Ascending aorta (tissue), 2 donors: ENCODE data around the gene ABCC1. TPM values are rescaled to one million over a fixed set of nuclear protein-coding genes. Genes with fewer than 3 reads are reported as not detected.
"Not testable (repeated sequence)": the region's sequence is repeated elsewhere in the genome, so short reads cannot be mapped to it uniquely, and the experiment has no call there.

Experiments
- DNase-seq, 2 donors: peaks; one replicate each; pipeline ENCODE4 v3.0.0-alpha.2; 2019; ENCODE audit warnings: low spot score in 2 of 2
- H3K27ac ChIP-seq, 2 donors: fragments of 200-600 bp; sonication (generic); one replicate each; pipeline ENCODE4 v1.5.1; 2016 to 2017; ENCODE audit warnings: mild to moderate bottlenecking in 1 of 2
- H3K27me3 ChIP-seq: fragments of 200-600 bp; sonication (generic); one replicate; pipeline ENCODE4 v1.5.1; 2017
- H3K36me3 ChIP-seq, 2 donors: fragments of 200-600 bp; sonication (generic); one replicate each; pipeline ENCODE4 v1.5.1; 2016
- H3K4me1 ChIP-seq, 2 donors: fragments of 200-600 bp; sonication (generic); one replicate each; pipeline ENCODE4 v1.5.1; 2016 to 2017; ENCODE audit warnings: mild to moderate bottlenecking in 1 of 2
- H3K4me3 ChIP-seq, 2 donors: fragments of 200-600 bp; sonication (generic); one replicate each; pipeline ENCODE4 v1.5.1; 2016 to 2017; ENCODE audit warnings: mild to moderate bottlenecking in 1 of 2
- H3K9me3 ChIP-seq, 2 donors: fragments of 200-600 bp; sonication (generic); one replicate each; pipeline ENCODE4 v1.5.1; 2016
- intact Hi-C: fragments of 100-400 bp; cut with DNase I; formaldehyde crosslinking; loops from one replicate; pipeline ENCODE4 v1.15.1; 2023
- total RNA-seq: library from RNA; depleted of rRNA; stranded (reverse); fragments of >200 nt; gene quantifications from one replicate; pipeline ENCODE4 v1.1.0, GENCODE V29; 2016
- TF ChIP-seq, protein P1 (sequence below), 3 experiments: fragments of 200-600 bp in 2 of 3; fragments of 450-650 bp in 1 of 3; sonication (generic) in 2 of 3; IDR thresholded peaks; one replicate each; pipeline ENCODE4 v1.5.1; 2016 to 2019; ENCODE audit warnings: antibody characterized with exemption in 3 of 3, mild to moderate bottlenecking in 1 of 3, moderate library complexity in 1 of 3

The ABCC1 gene
- total RNA-seq, 1 donor from 2014 or later: 144 TPM

GRCh38 chr16:16146380-16147315 is 197.2 kb downstream of the ABCC1 start:
- H3K4me1 ChIP-seq: peaks cover 4 to 13% of the 10 kb centered on the region in 2 donors

DNA sequence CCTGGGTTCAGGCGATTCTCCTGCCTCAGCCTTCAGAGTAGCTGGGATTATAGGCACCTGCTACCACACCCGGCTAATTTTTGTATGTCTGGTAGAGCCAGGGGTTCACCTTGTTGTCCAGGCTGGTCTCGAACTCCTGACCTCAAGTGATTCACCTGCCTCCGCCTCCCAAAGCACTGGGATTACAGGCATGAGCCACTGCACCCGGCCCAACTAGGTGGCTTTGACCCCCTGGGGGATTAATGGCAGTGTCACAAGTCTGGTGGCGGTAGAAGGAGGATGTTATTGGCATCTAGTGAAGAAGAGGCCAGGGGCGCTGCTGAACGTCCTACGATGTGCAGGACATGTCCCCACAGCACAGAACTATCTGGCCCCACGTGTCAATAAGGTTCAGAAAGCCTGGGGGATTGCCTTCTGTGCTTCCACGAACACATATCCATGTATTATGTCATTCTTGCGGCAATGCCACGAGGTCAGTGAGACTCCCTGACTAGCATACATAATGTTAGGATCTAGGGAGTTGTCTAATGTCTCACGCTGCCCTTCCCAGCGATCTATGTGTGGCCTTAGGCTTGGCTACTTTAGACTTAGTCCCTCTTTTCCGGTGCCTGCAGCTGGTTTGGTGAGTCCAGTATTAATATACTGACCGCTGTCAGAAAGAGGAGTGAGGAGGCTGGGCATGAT is 198.0 kb downstream of the ABCC1 start:
- Histone ChIP-seq H3K27ac (no peak overlapping the region), H3K27me3 (no peaks in the 10 kb centered on the region), H3K4me3 (no peak overlapping the region), H3K9me3 (no peaks in the 10 kb centered on the region), H3K36me3 (peaks cover 7 to 22% of the 10 kb centered on the region in 2 donors), H3K4me1 (peaks cover 4 to 13% of the 10 kb centered on the region in 2 donors)
- no peak for DNase-seq
- TF ChIP-seq, protein P1, sequence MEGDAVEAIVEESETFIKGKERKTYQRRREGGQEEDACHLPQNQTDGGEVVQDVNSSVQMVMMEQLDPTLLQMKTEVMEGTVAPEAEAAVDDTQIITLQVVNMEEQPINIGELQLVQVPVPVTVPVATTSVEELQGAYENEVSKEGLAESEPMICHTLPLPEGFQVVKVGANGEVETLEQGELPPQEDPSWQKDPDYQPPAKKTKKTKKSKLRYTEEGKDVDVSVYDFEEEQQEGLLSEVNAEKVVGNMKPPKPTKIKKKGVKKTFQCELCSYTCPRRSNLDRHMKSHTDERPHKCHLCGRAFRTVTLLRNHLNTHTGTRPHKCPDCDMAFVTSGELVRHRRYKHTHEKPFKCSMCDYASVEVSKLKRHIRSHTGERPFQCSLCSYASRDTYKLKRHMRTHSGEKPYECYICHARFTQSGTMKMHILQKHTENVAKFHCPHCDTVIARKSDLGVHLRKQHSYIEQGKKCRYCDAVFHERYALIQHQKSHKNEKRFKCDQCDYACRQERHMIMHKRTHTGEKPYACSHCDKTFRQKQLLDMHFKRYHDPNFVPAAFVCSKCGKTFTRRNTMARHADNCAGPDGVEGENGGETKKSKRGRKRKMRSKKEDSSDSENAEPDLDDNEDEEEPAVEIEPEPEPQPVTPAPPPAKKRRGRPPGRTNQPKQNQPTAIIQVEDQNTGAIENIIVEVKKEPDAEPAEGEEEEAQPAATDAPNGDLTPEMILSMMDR (IDR thresholded peaks at IDR 0.05): no peak
- intact Hi-C loops: no loop called here

More at GRCh38 chr16:16146380-16147315, 197.2 kb downstream of the ABCC1 start:
- H3K9me3 ChIP-seq: no peaks in the 10 kb centered on the region
- H3K36me3 ChIP-seq: peaks cover 14 to 30% of the 10 kb centered on the region in 2 donors
- no peak overlapping the region for H3K4me3 ChIP-seq
- TF ChIP-seq, protein P1 (IDR thresholded peaks at IDR 0.05): no peak
- H3K27me3 ChIP-seq: no peaks in the 10 kb centered on the region
- intact Hi-C loops: no loop called here
- H3K27ac ChIP-seq: no peak overlapping the region
- DNase-seq: no peak

DNA sequence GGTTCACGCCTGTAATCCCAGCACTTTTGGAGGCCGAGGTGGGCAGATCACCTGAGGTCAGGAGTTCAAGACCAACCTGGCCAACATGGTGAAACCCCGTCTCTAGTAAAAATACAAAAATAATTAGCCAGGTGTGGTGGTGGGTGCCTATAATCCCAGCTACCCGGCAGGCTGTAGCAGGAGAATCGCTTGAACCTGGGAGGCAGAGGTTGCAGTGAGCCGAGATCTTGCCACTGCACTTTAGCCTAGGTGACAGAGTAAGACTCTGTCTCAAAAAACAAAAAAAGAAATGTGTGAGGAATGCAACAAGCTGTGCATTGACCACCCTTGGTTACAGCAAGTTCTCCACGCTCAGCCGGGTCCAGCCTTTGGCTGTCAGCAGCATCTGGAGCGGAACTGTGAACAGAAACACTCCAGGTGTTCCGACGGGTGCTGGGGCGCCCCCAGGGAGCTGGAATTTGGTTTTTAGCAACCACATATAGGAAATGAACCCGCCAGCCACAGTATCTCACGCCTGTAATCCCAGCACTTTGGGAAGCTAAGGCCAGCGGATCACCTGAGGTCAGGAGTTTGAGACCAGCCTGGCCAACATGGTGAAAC is 198.7 kb downstream of the ABCC1 start:
- H3K27ac ChIP-seq, DNase-seq, H3K9me3 ChIP-seq, H3K27me3 ChIP-seq, intact Hi-C loops, H3K4me3 ChIP-seq: not testable (repeated sequence)
- H3K4me1 ChIP-seq: peaks cover 4 to 13% of the 10 kb centered on the region in 2 donors
- H3K36me3 ChIP-seq: peaks cover 4 to 15% of the 10 kb centered on the region in 2 donors

- DNase-seq: no peak
- Histone ChIP-seq H3K27me3 (no peaks in the 10 kb centered on the region), H3K27ac (no peak overlapping the region), H3K36me3 (peaks cover 3 to 9% of the 10 kb centered on the region in 2 donors), H3K9me3 (no peaks in the 10 kb centered on the region), H3K4me1 (peaks cover 4 to 13% of the 10 kb centered on the region in 2 donors), H3K4me3 (no peak overlapping the region)
- intact Hi-C loops: no loop called here
- TF ChIP-seq, protein P1 (IDR thresholded peaks at IDR 0.05): no peak
Measured at GRCh38 chr16:16148755-16149154, 199.3 kb downstream of the ABCC1 start.

DNA sequence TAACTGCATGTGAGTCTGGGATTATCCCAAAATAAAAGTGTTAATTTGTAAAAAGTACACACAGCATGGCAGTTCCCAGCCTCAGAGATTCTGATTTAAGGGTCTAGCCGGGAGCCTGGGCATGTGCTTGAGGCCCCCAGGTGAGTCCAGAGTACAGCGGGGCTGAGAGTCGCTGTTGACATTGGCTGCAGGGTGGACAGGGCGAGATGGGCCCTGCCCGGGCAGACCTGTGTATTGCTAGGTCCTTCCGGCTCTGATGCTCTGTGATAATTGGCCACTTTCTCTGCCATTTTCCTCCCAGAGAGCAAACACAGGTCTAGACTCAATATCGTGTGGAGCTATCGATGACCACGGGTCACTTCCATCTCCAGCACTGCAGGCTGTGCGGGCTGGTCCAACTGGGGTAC is 200.3 kb downstream of the ABCC1 start:
- no peak for DNase-seq
- Histone ChIP-seq H3K9me3 (no peaks in the 10 kb centered on the region), H3K27me3 (no peaks in the 10 kb centered on the region), H3K27ac (peak overlapping the region; percentile 35 to 43), H3K36me3 (peaks cover 0 to 3% of the 10 kb centered on the region in 2 donors), H3K4me3 (no peak overlapping the region), H3K4me1 (peaks cover 4 to 13% of the 10 kb centered on the region in 2 donors)
- TF ChIP-seq, protein P1 (IDR thresholded peaks at IDR 0.05): no peak
- intact Hi-C loops: no loop called here
